ENCODE measurements around the gene TRIM46. TPM values are rescaled to one million over a fixed set of nuclear protein-coding genes. Genes with fewer than 3 reads are reported as not detected.

The TRIM46 gene
- total and polyA plus RNA-seq, 2 of the 13 experiments (the other 11 are each of a cell fraction or from before 2014, with no cell fraction given): 0.04 to 0.09 TPM

GRCh38 chr1:155127105-155127966 is 46.3 kb upstream of the TRIM46 start, which contains the start of gene EFNA1 (continued):
- TF ChIP-seq ZNF276 (CRISPR knock-in tag; IDR thresholded peaks at IDR 0.05; ENCODE audit: low read depth) (peak; percentile 93; the same call in 1 of the 2 replicates), KLF16 (CRISPR knock-in tag; IDR thresholded peaks at IDR 0.05) (peak in 1 of 2 experiments; percentile 82; a peak in 2 of 4 replicates), CTCF (CRISPR knock-in tag; IDR thresholded peaks at IDR 0.05) (no peak), ELF4 (CRISPR knock-in tag; IDR thresholded peaks at IDR 0.05; ENCODE audit: borderline replicate concordance) (no peak), ZNF281 (CRISPR knock-in tag; IDR thresholded peaks at IDR 0.05; ENCODE audit: borderline replicate concordance) (peak; percentile 99), ZBTB49 (CRISPR knock-in tag; IDR thresholded peaks at IDR 0.05; ENCODE audit: borderline replicate concordance) (peak; percentile 87; the same call in 1 of the 2 replicates), DZIP1 (CRISPR knock-in tag; IDR thresholded peaks at IDR 0.05) (no peak), ZSCAN31 (CRISPR knock-in tag; IDR thresholded peaks at IDR 0.05; ENCODE audit: low read depth) (no peak; the same call in 1 of the 2 replicates), ZNF253 (CRISPR knock-in tag; IDR thresholded peaks at IDR 0.05; ENCODE audit: borderline replicate concordance) (peak; percentile 2; the same call in 1 of the 2 replicates), GMEB2 (CRISPR knock-in tag; IDR thresholded peaks at IDR 0.05; ENCODE audit: low read depth) (no peak), FOXK2 (IDR thresholded peaks at IDR 0.05) (peak; percentile 92), ZNF484 (CRISPR knock-in tag; IDR thresholded peaks at IDR 0.05; ENCODE audit: borderline replicate concordance, low read depth) (no peak; the same call in 1 of the 2 replicates), ZNF446 (CRISPR knock-in tag; IDR thresholded peaks at IDR 0.05) (peak; percentile 83; the same call in 1 of the 2 replicates)
